Measurements from ENCODE around the gene MRM3. TPM values are rescaled to one million over a fixed set of nuclear protein-coding genes. Genes with fewer than 3 reads are reported as not detected.

Gene MRM3
- total and polyA plus RNA-seq, 4 donors: 8.5 to 17.5 (median 15.4) TPM

GRCh38 chr17:737561-738113, 44.5 kb upstream of the MRM3 start:
- 97% methylated on average over 13 of the region's 13 CpGs for WGBS
- DNase-seq (ENCODE audit: low spot score): no peak
- Histone ChIP-seq H3K4me3 (ENCODE audit: low read depth in 1 of 3, low read length in 3 of 3) (no peak overlapping the region), H3K27ac (ENCODE audit: low read depth in 1 of 2, low read length in 2 of 2) (no peak overlapping the region), H3K4me1 (ENCODE audit: control insufficient read depth in 4 of 4, insufficient read depth in 4 of 4, low read length in 3 of 4) (peaks cover 0 to 8% (median 5%) of the 10 kb centered on the region in 4 donors), H3K9me3 (ENCODE audit: control insufficient read depth in 4 of 4, low read length in 3 of 4) (no peaks in the 10 kb centered on the region), H3K27me3 (ENCODE audit: control insufficient read depth in 4 of 4, insufficient read depth in 4 of 4, low read length in 3 of 4) (no peaks in the 10 kb centered on the region), H3K36me3 (ENCODE audit: control insufficient read depth in 4 of 4, insufficient read depth in 3 of 4, low read depth in 1 of 4, low read length in 3 of 4) (peaks cover 0 to 5% (median 2%) of the 10 kb centered on the region in 4 donors), H3K9ac (ENCODE audit: low read depth in 1 of 2, low read length in 2 of 2) (no peak overlapping the region)
- TF ChIP-seq GABPA (IDR thresholded peaks at IDR 0.05 in 1 of 2, conservative IDR thresholded peaks at IDR 0.05 in 1 of 2): no peak
- no peak for TF ChIP-seq FOXA1 (IDR thresholded peaks at IDR 0.05)
- no peak for TF ChIP-seq REST (IDR thresholded peaks at IDR 0.05)
- TF ChIP-seq RXRA (IDR thresholded peaks at IDR 0.05): no peak
- TF ChIP-seq YY1 (IDR thresholded peaks at IDR 0.05): no peak

- Histone ChIP-seq H3K9ac (ENCODE audit: low read depth in 1 of 2, low read length in 2 of 2) (no peak overlapping the region), H3K4me3 (ENCODE audit: low read depth in 1 of 3, low read length in 3 of 3) (no peak overlapping the region), H3K36me3 (ENCODE audit: control insufficient read depth in 4 of 4, insufficient read depth in 3 of 4, low read depth in 1 of 4, low read length in 3 of 4) (peaks cover 3 to 20% (median 11%) of the 10 kb centered on the region in 4 donors), H3K27ac (ENCODE audit: low read depth in 1 of 2, low read length in 2 of 2) (no peak overlapping the region), H3K9me3 (ENCODE audit: control insufficient read depth in 4 of 4, low read length in 3 of 4) (no peaks in the 10 kb centered on the region), H3K4me1 (ENCODE audit: control insufficient read depth in 4 of 4, insufficient read depth in 4 of 4, low read length in 3 of 4) (no peaks in the 10 kb centered on the region), H3K27me3 (ENCODE audit: control insufficient read depth in 4 of 4, insufficient read depth in 4 of 4, low read length in 3 of 4) (no peaks in the 10 kb centered on the region)
- TF ChIP-seq GABPA (IDR thresholded peaks at IDR 0.05 in 1 of 2, conservative IDR thresholded peaks at IDR 0.05 in 1 of 2) (no peak), FOXA1 (IDR thresholded peaks at IDR 0.05) (no peak), FOXA2 (IDR thresholded peaks at IDR 0.05) (no peak), TAF1 (conservative IDR thresholded peaks at IDR 0.05) (no peak)
- WGBS: 87% methylated on average over 18 of the region's 18 CpGs
- no peak for DNase-seq (ENCODE audit: low spot score)
Measured at GRCh38 chr17:740240-741017, 41.7 kb upstream of the MRM3 start.

DNA sequence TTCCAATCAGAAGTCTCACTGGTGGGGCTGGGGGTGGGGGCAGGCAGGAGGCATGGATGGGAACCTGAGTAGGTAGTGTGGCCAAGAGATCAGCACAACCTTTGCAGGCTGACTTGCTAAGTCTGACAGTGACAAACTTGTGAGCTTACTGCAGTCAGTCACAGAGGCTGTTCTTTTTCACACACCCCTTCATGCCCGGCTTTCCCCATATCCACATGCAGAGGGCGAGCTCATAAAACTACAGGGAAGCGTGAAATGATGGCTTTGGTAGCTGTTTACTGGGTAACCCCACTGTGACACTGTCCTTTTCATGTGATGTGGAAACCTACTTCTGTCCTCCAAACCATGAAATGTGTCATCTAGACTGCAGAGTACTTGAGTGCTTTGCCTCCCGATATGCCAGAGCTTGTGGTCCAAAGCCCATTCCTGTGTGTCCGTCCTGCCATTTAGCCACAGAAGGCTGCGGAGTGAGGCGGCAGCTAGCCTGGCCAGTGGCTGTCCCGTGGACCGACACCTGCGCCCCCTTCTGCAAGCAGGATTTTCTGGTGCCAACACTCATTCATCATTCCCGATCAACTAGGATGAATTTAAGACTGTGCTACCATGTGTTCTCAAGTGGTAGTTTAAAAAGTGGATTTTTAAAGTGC, 39.9 kb upstream of the MRM3 start:
- H3K36me3 ChIP-seq (ENCODE audit: control insufficient read depth in 4 of 4, insufficient read depth in 3 of 4, low read depth in 1 of 4, low read length in 3 of 4): peaks cover 3 to 36% (median 20%) of the 10 kb centered on the region in 4 donors
- H3K9me3 ChIP-seq (ENCODE audit: control insufficient read depth in 4 of 4, low read length in 3 of 4): no peaks in the 10 kb centered on the region
- 94% methylated on average over 11 of the region's 11 CpGs for WGBS
- H3K27ac ChIP-seq (ENCODE audit: low read depth in 1 of 2, low read length in 2 of 2): no peak overlapping the region
- no peak for DNase-seq (ENCODE audit: low spot score)
- no peak overlapping the region for H3K9ac ChIP-seq (ENCODE audit: low read depth in 1 of 2, low read length in 2 of 2)
- H3K4me3 ChIP-seq (ENCODE audit: low read depth in 1 of 3, low read length in 3 of 3): no peak overlapping the region
- H3K4me1 ChIP-seq (ENCODE audit: control insufficient read depth in 4 of 4, insufficient read depth in 4 of 4, low read length in 3 of 4): no peaks in the 10 kb centered on the region
- TF ChIP-seq HNF4A (conservative IDR thresholded peaks at IDR 0.05) (no peak), HNF4G (IDR thresholded peaks at IDR 0.05) (no peak), CTCF (IDR thresholded peaks at IDR 0.05; ENCODE audit: low read depth, low read length, missing input control) (no peak), ZBTB33 (IDR thresholded peaks at IDR 0.05) (no peak), EGR1 (IDR thresholded peaks at IDR 0.05; ENCODE audit: low read depth in 2 of 2) (no peak), JUND (IDR thresholded peaks at IDR 0.05) (no peak), RAD21 (IDR thresholded peaks at IDR 0.05) (no peak), MAX (IDR thresholded peaks at IDR 0.05) (no peak)
- TF ChIP-seq, protein P1, sequence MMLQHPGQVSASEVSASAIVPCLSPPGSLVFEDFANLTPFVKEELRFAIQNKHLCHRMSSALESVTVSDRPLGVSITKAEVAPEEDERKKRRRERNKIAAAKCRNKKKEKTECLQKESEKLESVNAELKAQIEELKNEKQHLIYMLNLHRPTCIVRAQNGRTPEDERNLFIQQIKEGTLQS (IDR thresholded peaks at IDR 0.05): no peak
- no peaks in the 10 kb centered on the region for H3K27me3 ChIP-seq (ENCODE audit: control insufficient read depth in 4 of 4, insufficient read depth in 4 of 4, low read length in 3 of 4)

Measured in liver (tissue), 9 donors.